ENCODE data around the gene FKBP15.

DNA sequence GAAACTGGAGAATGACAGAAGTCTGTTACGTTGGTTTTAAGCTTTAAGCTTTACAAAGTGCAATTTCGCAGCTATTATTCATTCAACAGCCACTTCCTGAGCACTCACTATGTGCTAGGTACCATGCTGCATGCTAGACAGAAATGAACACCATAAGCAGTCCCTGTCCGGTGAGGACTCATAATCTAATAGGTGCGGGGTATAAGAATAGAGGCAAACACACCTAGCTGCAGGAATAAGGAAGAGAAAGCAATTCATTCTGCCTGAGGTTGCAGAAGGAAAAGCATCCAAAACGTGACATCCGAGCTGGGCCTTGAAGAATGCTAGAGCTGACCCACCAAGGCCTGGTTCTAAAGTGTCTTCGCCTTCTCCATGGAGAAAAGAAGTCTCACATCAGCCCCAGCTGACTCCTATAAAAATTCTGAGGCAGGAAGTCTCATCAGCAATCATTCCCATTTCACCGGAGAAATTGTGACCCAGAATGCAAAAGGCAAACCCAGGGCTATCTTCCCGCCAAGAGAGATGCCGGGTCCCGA lies 542 bp downstream of the FKBP15 start:
- TF ChIP-seq, protein P1, sequence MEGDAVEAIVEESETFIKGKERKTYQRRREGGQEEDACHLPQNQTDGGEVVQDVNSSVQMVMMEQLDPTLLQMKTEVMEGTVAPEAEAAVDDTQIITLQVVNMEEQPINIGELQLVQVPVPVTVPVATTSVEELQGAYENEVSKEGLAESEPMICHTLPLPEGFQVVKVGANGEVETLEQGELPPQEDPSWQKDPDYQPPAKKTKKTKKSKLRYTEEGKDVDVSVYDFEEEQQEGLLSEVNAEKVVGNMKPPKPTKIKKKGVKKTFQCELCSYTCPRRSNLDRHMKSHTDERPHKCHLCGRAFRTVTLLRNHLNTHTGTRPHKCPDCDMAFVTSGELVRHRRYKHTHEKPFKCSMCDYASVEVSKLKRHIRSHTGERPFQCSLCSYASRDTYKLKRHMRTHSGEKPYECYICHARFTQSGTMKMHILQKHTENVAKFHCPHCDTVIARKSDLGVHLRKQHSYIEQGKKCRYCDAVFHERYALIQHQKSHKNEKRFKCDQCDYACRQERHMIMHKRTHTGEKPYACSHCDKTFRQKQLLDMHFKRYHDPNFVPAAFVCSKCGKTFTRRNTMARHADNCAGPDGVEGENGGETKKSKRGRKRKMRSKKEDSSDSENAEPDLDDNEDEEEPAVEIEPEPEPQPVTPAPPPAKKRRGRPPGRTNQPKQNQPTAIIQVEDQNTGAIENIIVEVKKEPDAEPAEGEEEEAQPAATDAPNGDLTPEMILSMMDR (IDR thresholded peaks at IDR 0.05; ENCODE audit: extremely low read depth in 1 of 2, insufficient read depth in 1 of 2, low read depth in 1 of 2, low read length in 2 of 2): no peak
- TF ChIP-seq POLR2AphosphoS5 (IDR thresholded peaks at IDR 0.05; ENCODE audit: insufficient read depth, low read depth, low read length): no peak

All from endothelial cell of umbilical vein (primary cell).